HG03159 (cell line): ENCODE results near the gene CT47B1.
"Not testable (repeated sequence)": the region's sequence is repeated elsewhere in the genome, so short reads cannot be mapped to it uniquely, and the experiment has no call there.

Experiments used
- ATAC-seq: cut with Tn5 transposase; IDR thresholded peaks from one replicate; pipeline ENCODE4 v1.9.1; 2021; ENCODE audit warnings: mild to moderate bottlenecking, moderate library complexity; ENCODE audit not compliant: unreplicated experiment

Gene CT47B1

GRCh38 chrX:120875766-120876165, at the start of gene CT47B1:
Gene CT47B1, minus strand, starts transcription at chrX:120875866. Its CDS starts 196 bp downstream, at chrX:120875670.
- not testable (repeated sequence) for ATAC-seq

GRCh38 chrX:120874678-120875557, 748 bp downstream of the CT47B1 start:
- no peak for ATAC-seq

- ATAC-seq: no peak
Measured at GRCh38 chrX:120857240-120857639, 18.4 kb downstream of the CT47B1 start.

DNA sequence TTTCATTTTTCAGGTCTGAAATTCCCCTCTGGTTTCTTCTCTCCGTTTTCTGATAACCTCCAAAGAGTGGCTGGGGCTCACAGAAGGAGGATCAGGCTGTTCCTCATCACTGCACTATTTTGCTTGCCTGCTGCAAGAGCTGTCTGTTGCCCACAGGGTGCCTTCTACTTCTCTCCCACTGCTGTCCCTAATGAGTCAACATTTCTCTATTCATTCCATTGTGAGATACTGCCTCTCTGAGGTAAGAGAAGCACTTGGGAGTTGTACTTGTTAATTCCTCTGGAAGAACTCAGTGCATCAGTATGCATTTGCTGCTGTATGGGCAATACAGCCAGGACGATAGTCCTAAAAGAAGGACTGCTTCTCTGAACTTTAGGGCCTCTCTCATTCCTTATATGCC, 34.8 kb downstream of the CT47B1 start:
- no peak for ATAC-seq

DNA sequence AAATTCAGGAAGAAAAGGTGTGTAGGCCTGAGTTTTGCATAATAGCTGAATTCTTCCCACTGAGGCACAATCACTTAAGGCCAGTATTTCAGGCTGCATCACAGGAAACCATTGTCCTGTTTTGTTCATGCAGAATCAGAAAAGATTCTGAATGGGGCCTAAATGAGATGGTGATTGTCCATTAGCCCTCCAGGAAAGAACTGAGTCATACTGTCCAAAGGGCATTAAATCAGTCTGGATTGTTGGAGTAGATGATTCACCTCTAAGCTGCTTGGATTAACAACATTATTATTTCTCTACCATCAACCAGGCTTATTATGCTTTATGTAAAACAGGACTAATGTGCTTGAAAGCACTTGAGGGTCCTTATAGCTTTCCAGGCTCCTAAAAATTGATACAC, 36.2 kb downstream of the CT47B1 start:
- ATAC-seq: no peak

GRCh38 chrX:120827213-120827612, 48.5 kb downstream of the CT47B1 start:
- ATAC-seq: not testable (repeated sequence)

- ATAC-seq: no peak
Measured at GRCh38 chrX:120825146-120825545, 50.5 kb downstream of the CT47B1 start.

DNA sequence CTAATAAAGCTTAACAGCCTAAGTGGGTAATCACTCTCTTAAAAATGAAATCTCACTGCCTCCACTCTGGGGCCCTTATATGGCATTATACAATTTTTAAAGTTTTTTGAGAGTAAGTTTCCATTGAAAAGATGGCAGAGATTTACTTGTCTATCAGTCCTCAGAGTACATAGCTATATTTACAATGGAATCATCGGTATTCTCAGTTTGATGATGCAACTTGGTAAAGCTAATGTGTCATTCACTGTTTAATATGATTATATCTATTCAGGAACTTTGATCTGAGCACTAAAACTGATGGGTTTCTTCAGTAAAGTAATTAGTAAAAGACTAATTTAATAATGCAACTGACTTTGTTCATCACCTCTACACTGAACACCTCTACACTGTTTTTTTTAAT, 51.6 kb downstream of the CT47B1 start:
- no peak for ATAC-seq

DNA sequence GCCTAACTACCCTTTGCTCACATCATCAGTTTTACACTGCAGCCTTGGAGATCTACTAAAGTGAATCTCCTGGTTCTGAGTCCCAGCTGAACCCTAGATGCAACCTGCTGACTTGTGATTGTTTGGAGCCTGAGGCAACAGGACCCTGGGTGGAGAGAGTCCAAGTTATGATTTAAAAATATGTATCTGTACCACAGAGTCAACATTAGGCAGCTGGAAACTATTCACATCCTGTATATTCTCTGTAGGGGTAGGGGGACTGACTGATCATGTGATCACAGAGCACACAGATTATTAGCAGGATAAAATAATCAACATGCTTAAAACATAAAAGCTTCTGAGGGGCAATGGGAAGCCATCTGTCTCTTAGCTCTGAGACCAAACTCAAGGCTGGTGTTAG, 52.1 kb downstream of the CT47B1 start:
- ATAC-seq: no peak
